SH-SY5Y (cell line): ENCODE measurements around the gene TFPT.

ENCODE experiments used
- GATA2 ChIP-seq: IDR thresholded peaks from 2 replicates; pipeline ENCODE4 v1.6.1; 2011; ENCODE audit warnings: mild to moderate bottlenecking, low read depth, low read length
- GATA3 ChIP-seq: IDR thresholded peaks from 2 replicates; pipeline ENCODE4 v1.6.1; 2011; ENCODE audit warnings: low read depth, mild to moderate bottlenecking, low read length, moderate library complexity

Gene TFPT

GRCh38 chr19:54137699-54138488 lies 22.4 kb upstream of the TFPT start, which contains the start of gene CNOT3:
TSS of gene CNOT3 (plus strand) at chr19:54137762. CDS start at chr19:54142979, 5,217 bp downstream.
- TF ChIP-seq GATA2 (no peak), GATA3 (no peak)

- TF ChIP-seq GATA2 (no peak), GATA3 (no peak)
These were observed 21.6 kb upstream of the TFPT start for GRCh38 chr19:54136864-54137698.

- TF ChIP-seq GATA2, result no peak
- TF ChIP-seq GATA3, result no peak
These were observed 20.8 kb upstream of the TFPT start for GRCh38 chr19:54136086-54136863.

GRCh38 chr19:54133957-54134590 lies 18.6 kb upstream of the TFPT start:
- TF ChIP-seq GATA3, result no peak
- TF ChIP-seq GATA2, result no peak

GRCh38 chr19:54133312-54133956 lies 18.0 kb upstream of the TFPT start:
- no peak for TF ChIP-seq GATA3
- TF ChIP-seq GATA2, result no peak

- TF ChIP-seq GATA2, result no peak
- TF ChIP-seq GATA3, result no peak
These were observed 14.2 kb upstream of the TFPT start for GRCh38 chr19:54129617-54129996.

- TF ChIP-seq GATA2, result no peak
- no peak for TF ChIP-seq GATA3
These were observed 13.5 kb upstream of the TFPT start for GRCh38 chr19:54128796-54129616.

- TF ChIP-seq GATA2 (no peak), GATA3 (no peak)
These were observed 12.9 kb upstream of the TFPT start for GRCh38 chr19:54128441-54128725.

- TF ChIP-seq GATA2, result no peak
- TF ChIP-seq GATA3, result no peak
These were observed 12.4 kb upstream of the TFPT start for GRCh38 chr19:54127688-54128440.

GRCh38 chr19:54125713-54126112 lies 10.3 kb upstream of the TFPT start:
- no peak for TF ChIP-seq GATA2

- TF ChIP-seq GATA2, result no peak
- no peak for TF ChIP-seq GATA3
These were observed 8.9 kb upstream of the TFPT start for GRCh38 chr19:54124393-54124792.

- TF ChIP-seq GATA3, result no peak
- TF ChIP-seq GATA2, result no peak
These were observed 8.2 kb upstream of the TFPT start for GRCh38 chr19:54123682-54124081.

GRCh38 chr19:54121259-54121658 lies 5.8 kb upstream of the TFPT start:
- TF ChIP-seq GATA2 (no peak), GATA3 (no peak)
